Measurements from ENCODE around the gene SSBP3. TPM values are rescaled to one million over a fixed set of nuclear protein-coding genes. Genes with fewer than 3 reads are reported as not detected.

Gene SSBP3
- total RNA-seq, 1 experiment from 2014 or later: 37.5 TPM

GRCh38 chr1:54396261-54396933 is 9.8 kb downstream of the SSBP3 start (continued):
- TF ChIP-seq SIN3A (IDR thresholded peaks at IDR 0.05; ENCODE audit: low read depth): no peak
- TF ChIP-seq CEBPB (IDR thresholded peaks at IDR 0.05; ENCODE audit: low read depth): no peak
- no peak for TF ChIP-seq EGR1 (IDR thresholded peaks at IDR 0.05; ENCODE audit: low read depth)
- TF ChIP-seq POLR2AphosphoS5 (IDR thresholded peaks at IDR 0.05; ENCODE audit: low read depth, low read length): no peak
- no peak for TF ChIP-seq RAD21 (IDR thresholded peaks at IDR 0.05; ENCODE audit: low read depth)
- no peak for TF ChIP-seq CBX3 (IDR thresholded peaks at IDR 0.05; ENCODE audit: low read depth)
- no peak for TF ChIP-seq ZFX (IDR thresholded peaks at IDR 0.05)
- no peak for TF ChIP-seq ZNF274 (IDR thresholded peaks at IDR 0.05; ENCODE audit: low read depth, low read length)
- no peak for TF ChIP-seq SRF (IDR thresholded peaks at IDR 0.05; ENCODE audit: low read depth)

GRCh38 chr1:54395281-54395934 is 10.8 kb downstream of the SSBP3 start:
- Histone ChIP-seq H3K4me1 (ENCODE audit: control insufficient read depth in 1 of 2, insufficient read depth in 2 of 2, low read length in 2 of 2) (no peaks in the 10 kb centered on the region), H3K27ac (ENCODE audit: low read depth, low read length) (no peak overlapping the region), H3K9me3 (ENCODE audit: control insufficient read depth in 1 of 2, insufficient read depth in 1 of 2, low read depth in 1 of 2, low read length in 2 of 2) (no peaks in the 10 kb centered on the region), H3K79me2 (ENCODE audit: insufficient read depth, low read length) (peaks cover 3% of the 10 kb centered on the region; the same call in 1 of the 2 replicates), H2AFZ (ENCODE audit: low read depth, low read length, poor library complexity, severe bottlenecking) (no peak overlapping the region), H3K9ac (ENCODE audit: low read length) (no peak overlapping the region), H3K9me2 (ENCODE audit: insufficient read depth) (no peaks in the 10 kb centered on the region), H3K27me3 (ENCODE audit: insufficient read depth, low read length) (no peaks in the 10 kb centered on the region), H3K4me3 (replicated peaks in 1 of 2; ENCODE audit: low read depth in 1 of 2, low read length in 2 of 2) (no peak overlapping the region), H3K4me2 (ENCODE audit: low read length) (no peak overlapping the region), H3K36me3 (ENCODE audit: control insufficient read depth in 1 of 2, insufficient read depth in 2 of 2, low read length in 2 of 2) (peaks cover 3 to 24% of the 10 kb centered on the region in 2 experiments; a peak in 3 of 4 replicates), H4K20me1 (ENCODE audit: insufficient read depth) (no peaks in the 10 kb centered on the region)
- RAD21 ChIA-PET (ENCODE audit: low non-redundant PET in 1 of 2, low total read pairs in 2 of 2, uncharacterized antibody in 2 of 2, unreplicated experiment in 2 of 2): interaction anchor here in 1 of 2 experiments (1.1 kb wide), 1 partner anchor 12 kb away, joined by 3 read pairs; no protein-coding TSS in a partner anchor
- CTCF ChIA-PET: no interaction called here
- no peak for TF ChIP-seq ZFX (IDR thresholded peaks at IDR 0.05)
- TF ChIP-seq POLR2A (IDR thresholded peaks at IDR 0.05; ENCODE audit: borderline replicate concordance, extremely low read depth, insufficient read depth, insufficient read length): no peak
- TF ChIP-seq ZBTB33 (IDR thresholded peaks at IDR 0.05; ENCODE audit: extremely low read depth, insufficient replicate concordance, low read length): no peak
- TF ChIP-seq JUND (IDR thresholded peaks at IDR 0.05): no peak
- intact Hi-C loops (cut with micrococcal nuclease): no loop called here
- ATAC-seq (no peak), DNase-seq (ENCODE audit: low read depth, low spot score) (no peak)
- POLR2A ChIA-PET: interaction anchor here (1.0 kb wide), 1 partner anchor 12 kb away, joined by 3 read pairs; no protein-coding TSS in a partner anchor
- BruUV-seq (replicated peaks): no TSS peak
